Measurements from ENCODE around the gene EXT2.
A peak's percentile ranks its signal among the peaks of the same experiment; 100 is the strongest.

Gene EXT2

GRCh38 chr11:44101098-44101497, 5.6 kb downstream of the EXT2 start:
- H3K27ac ChIP-seq = no peak overlapping the region
- TF ChIP-seq ZFX (IDR thresholded peaks at IDR 0.05; ENCODE audit: borderline replicate concordance) (no peak), CTCF (IDR thresholded peaks at IDR 0.05) (no peak)

- no peak for TF ChIP-seq CTCF (IDR thresholded peaks at IDR 0.05)
- no peak for TF ChIP-seq ZFX (IDR thresholded peaks at IDR 0.05; ENCODE audit: borderline replicate concordance)
- no peak overlapping the region for H3K27ac ChIP-seq
Measured at GRCh38 chr11:44104481-44105294, 9.2 kb downstream of the EXT2 start.

- no peak overlapping the region for H3K27ac ChIP-seq
- TF ChIP-seq CTCF (IDR thresholded peaks at IDR 0.05) (no peak), ZFX (IDR thresholded peaks at IDR 0.05; ENCODE audit: borderline replicate concordance) (no peak)
Measured at GRCh38 chr11:44108260-44108659, 12.8 kb downstream of the EXT2 start.

GRCh38 chr11:44110231-44110679, 14.8 kb downstream of the EXT2 start:
- TF ChIP-seq ZFX (IDR thresholded peaks at IDR 0.05; ENCODE audit: borderline replicate concordance) (no peak), CTCF (IDR thresholded peaks at IDR 0.05) (peak; percentile 91)
- no peak overlapping the region for H3K27ac ChIP-seq

- no peak overlapping the region for H3K27ac ChIP-seq
- TF ChIP-seq CTCF (IDR thresholded peaks at IDR 0.05) (no peak), ZFX (IDR thresholded peaks at IDR 0.05; ENCODE audit: borderline replicate concordance) (no peak)
Measured at GRCh38 chr11:44112091-44112821, 16.8 kb downstream of the EXT2 start.

- H3K27ac ChIP-seq = no peak overlapping the region
- TF ChIP-seq CTCF (IDR thresholded peaks at IDR 0.05) (no peak), ZFX (IDR thresholded peaks at IDR 0.05; ENCODE audit: borderline replicate concordance) (no peak)
Measured at GRCh38 chr11:44113018-44113417, 17.5 kb downstream of the EXT2 start.

GRCh38 chr11:44113572-44113971, 18.1 kb downstream of the EXT2 start:
- H3K27ac ChIP-seq = no peak overlapping the region
- no peak for TF ChIP-seq ZFX (IDR thresholded peaks at IDR 0.05; ENCODE audit: borderline replicate concordance)
- TF ChIP-seq CTCF (IDR thresholded peaks at IDR 0.05) = no peak

Measured in 22Rv1 (cell line).